ENCODE data around the gene MPLKIP. TPM values are rescaled to one million over a fixed set of nuclear protein-coding genes. Genes with fewer than 3 reads are reported as not detected.
"Not testable (repeated sequence)": the region's sequence is repeated elsewhere in the genome, so short reads cannot be mapped to it uniquely, and the experiment has no call there.

MPLKIP gene
- total RNA-seq, 1 donor from 2014 or later = 19.1 TPM

- no peak for DNase-seq
Observed at GRCh38 chr7:40122940-40123254, 11.5 kb downstream of the MPLKIP start.

DNA sequence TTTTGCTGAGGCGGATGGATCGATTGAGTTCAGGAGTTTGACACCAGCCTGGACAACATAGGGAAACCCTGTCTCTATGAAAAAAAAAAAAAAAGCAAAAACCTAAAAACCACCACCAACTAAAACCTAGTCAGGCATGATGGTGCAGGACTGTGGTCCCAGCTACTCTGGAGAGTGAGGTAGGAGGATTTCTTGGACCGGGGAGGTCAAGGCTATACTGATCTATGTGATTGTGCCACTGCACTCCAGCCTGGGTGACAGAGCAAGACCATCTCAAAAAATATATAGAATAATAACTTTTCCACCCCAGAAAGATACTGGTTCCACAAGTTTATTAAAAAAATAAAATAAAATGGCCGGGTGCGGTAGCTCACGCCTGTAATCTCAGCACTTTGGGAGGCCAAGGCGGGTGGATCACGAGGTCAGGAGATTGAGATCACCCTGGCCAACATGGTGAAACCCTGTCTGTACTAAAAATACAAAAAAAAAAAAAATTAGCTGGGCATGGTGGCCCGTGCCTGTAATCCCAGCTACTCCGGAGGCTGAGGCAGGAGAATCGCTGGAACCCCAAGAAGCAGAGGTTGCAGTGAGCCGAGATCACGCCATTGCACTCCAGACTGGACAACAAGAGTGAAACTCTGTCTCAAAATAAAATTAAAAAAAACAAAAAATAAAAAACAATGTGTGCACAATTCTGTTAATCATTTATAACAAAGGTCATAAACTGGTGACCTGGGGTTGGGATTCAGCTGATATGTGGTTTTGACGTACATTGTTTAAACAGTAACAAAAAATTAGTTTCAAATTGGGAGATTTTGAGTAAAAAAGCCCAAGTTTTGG, 12.1 kb downstream of the MPLKIP start:
- not testable (repeated sequence) for DNase-seq

DNA sequence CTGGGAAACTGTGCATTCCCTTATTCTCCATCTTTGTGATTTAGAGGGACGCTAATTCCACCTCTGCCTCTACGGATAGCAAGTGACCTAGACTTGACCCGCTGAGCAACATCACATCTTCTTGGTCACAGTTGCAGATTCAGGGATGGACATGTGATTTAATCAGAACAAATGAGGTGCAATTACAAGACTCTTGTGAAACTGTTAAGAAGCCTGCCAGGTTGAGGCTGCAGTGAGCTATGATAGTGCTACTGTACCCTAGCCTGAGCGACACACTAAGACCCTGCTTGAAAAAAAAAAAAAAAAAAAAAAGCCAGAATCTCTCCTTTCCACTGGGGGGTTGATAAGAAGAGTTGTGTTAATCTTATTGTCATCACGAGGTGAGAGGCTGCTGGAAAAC, 14.4 kb downstream of the MPLKIP start:
- DNase-seq = no peak

GRCh38 chr7:40118201-40118600, 16.2 kb downstream of the MPLKIP start:
- DNase-seq = not testable (repeated sequence)

GRCh38 chr7:40117199-40117598, 17.2 kb downstream of the MPLKIP start:
- DNase-seq = not testable (repeated sequence)

DNA sequence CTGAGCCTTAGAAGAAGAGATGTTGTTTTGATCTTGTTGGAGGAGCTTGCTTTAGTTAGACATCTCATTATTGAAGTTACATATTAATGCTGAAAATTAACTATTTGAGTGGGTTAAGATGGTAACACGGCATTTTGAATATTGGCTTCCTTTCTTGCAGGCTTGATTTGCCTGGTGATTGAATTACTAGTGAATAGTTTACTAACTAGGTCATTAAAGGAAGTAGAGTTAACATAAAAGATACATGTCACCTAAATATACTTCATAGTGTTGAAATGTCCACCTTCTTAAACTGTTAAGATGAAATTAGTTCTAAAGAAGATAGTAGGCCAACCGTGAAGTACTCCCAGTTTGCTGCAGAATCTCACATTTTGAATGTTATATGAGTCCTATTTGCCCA, 18.5 kb downstream of the MPLKIP start:
- no peak for DNase-seq

DNA sequence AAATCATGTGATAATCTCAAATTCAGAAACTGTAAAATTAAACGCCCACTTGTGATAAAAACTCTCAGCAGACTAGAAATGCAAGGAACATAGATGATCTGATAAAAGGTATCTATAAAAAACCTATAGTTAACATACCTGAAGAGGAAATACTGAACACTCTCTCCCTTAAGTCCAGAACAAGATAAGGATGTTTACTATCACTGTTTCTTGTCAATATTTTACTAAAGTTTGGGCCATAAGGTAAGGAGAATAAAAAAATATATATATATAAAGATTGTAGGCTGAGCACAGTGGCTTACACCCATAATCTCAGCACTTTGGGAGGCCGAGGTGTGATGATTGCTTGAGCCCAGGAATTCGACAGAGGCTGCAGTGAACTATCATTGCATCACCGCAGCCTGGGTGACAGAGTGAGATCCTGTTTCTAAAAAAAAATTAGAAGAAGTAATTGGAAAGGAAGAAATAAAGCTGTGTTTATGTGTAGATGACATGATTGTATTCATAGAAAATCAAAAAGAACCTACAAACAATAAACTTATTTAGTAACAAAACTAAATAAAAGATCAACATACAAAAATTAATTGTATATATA, 28.4 kb downstream of the MPLKIP start:
- DNase-seq = no peak

DNA sequence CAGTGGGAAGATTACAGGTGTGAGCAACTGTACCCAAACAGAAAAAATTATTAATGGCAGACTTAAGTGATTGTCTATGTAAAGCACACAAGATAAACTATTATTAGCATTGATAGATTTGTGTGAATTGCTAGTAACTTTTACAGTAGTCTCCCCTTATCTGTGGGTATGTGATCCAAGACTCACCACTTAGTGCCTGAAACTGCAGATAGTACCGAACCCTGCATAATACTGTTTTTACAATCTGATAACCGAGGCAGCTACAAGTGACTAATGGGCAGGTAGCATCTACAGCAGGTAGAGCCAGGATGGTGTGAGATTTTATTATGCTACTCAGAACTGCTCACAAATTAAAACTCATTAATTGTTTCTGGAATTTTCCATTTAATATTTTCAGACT, 31.5 kb downstream of the MPLKIP start:
- no peak for DNase-seq

DNA sequence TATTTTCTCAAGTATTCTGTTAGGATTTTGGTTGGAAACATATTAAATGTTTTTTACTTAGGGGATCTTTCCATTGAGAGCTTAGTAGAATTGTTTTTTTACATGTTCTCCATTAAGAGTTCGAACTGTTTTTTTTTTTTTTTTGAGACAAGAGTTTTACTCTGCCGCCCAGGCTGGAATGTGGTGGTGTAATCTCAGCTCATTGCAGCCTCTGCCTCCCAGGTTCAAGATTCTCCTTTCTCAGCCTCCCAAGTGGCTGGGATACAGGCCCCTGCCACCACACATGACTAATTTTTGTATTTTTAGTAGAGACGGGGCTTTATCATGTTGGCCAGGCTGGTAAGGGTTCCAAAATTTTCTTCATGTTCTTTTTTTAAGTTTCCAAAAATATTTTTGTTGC, 33.2 kb downstream of the MPLKIP start:
- DNase-seq = no peak

GRCh38 chr7:40099837-40100236, 34.6 kb downstream of the MPLKIP start:
- DNase-seq = no peak

GRCh38 chr7:40098810-40099209, 35.6 kb downstream of the MPLKIP start:
- no peak for DNase-seq

DNA sequence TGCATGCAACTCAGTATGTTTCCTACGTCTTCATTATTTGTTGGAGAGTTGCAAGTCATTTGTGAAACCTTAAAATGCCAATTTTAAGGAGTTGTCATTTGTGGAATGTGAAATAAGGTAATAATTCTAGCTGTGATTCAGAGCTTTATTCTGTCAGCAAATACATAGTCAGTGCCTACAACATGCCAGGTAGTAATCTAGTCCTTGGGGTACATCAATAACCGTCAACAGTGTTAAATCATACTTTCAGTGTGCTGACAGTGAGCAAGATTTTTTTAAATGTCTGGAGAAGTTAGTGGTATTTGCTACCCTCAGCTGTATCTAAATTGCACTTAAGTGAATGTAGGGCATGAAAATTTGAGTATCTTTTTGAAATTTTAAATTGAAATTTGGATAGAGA, 36.7 kb downstream of the MPLKIP start:
- no peak for DNase-seq

- no peak for DNase-seq
Observed at GRCh38 chr7:40095695-40096327, 38.6 kb downstream of the MPLKIP start.

DNA sequence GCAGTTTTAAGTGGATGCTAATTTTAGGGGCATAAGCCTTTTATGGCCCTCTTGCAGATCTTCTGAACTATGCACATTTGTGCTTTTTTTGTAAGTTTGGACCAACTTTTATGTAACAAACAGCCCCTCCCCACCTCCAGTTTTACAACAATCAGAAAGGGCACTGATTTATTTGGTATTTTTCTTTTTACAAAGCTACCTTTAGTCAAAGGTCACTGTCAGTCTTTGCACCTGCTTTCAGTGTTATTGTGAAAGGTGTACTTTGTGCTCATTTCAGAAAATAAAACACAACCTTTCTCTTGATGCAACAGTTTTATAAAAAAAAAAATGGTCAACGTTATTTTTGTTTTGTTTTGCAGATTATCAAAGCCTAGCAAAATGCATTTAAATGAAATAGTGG, 39.2 kb downstream of the MPLKIP start:
- no peak for DNase-seq

DNA sequence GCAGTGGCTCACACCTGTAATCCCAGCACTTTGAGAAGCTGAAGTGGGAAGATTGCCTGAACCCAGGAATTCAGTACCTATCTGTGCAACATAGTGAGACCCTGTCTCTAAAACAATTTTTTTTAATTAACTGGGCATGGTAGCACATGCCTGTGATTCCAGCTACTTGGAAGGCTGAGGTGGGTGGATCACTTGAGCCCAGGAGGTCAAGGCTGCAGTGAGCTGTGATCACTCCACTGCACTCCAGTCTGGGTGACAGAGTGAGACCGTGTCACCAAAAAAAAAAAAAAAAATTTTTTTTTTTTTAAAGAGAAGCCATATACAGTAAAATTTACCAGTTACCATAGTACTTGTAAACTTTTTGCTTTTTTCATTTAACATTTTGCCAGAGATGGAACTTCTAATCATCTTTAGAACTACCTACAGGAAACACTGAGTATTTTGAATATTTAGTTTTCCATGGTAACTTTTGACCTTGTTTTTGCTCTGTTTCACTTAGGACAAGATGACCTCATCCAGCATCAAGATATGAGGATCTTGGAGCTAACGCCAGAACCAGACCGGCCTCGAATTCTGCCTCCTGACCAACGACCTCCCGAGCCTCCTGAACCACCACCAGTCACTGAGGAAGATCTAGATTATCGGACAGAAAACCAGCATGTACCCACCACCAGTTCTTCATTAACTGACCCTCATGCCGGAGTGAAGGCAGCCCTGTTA, 40.6 kb downstream of the MPLKIP start:
- DNase-seq = no peak

DNA sequence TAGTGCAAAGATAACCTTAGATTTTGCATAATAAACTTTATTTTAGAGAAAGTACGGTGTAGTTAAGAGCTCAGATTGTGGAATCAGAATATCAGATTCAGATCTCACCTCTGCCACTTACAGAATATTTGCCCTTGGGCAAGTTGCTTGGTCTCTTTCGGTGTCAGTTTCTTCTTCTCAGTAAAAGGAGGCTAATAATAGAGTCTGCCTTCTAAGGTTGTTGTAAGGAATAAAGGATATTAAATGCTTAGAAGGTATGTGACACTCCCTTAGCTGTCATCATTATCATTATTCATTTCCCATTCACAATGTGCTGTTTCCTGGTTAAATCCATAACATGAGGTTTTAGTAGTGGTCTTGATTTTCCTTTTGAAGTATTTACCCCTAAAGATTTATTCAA, 42.2 kb downstream of the MPLKIP start:
- DNase-seq = no peak

DNA sequence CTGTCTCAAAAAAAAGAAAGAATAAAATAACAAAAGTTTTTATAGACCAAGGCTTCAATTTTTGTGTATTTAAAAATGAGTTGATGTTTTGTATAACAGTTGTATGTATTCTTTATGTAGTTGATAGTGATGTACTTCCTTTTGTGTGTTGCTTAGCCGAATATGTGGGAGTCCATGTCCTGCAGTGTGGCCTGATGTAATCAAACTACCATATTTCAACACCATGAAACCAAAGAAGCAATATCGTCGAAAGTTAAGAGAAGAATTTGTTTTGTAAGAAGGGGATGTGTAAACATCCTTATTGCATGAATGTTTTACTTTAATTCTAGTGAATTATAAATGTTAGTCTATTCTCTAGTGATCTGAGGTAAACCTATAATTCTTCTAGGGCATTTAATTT, 56.6 kb downstream of the MPLKIP start:
- DNase-seq = no peak

Other genes starting within 250 kb of the MPLKIP start
- gene CDK13, start 184.4 kb downstream of the MPLKIP start, total RNA-seq = 57.1 and 78.1 TPM in 2 replicates
- 0.47 and 1.0 TPM in 2 replicates for gene SUGCT, start 383 bp upstream of the MPLKIP start, total RNA-seq

Measured in dermis blood vessel endothelial cell (primary cell).